ENCODE measurements around the gene MIEF1. TPM values are rescaled to one million over a fixed set of nuclear protein-coding genes. Genes with fewer than 3 reads are reported as not detected.
A peak's percentile ranks its signal among the peaks of the same experiment; 100 is the strongest.

Gene MIEF1
- polyA plus RNA-seq, 6 donors from 2014 or later = 8.7 to 29.8 (median 19.2) TPM

GRCh38 chr22:39535831-39536449 lies 33.9 kb downstream of the MIEF1 start:
- Mint-ChIP-seq H3K4me1 (peaks cover 15 to 27% (median 17%) of the 10 kb centered on the region in 3 donors), H3K27me3 (peaks cover 0 to 6% (median 6%) of the 10 kb centered on the region in 3 donors), H3K4me3 (no peak overlapping the region), H3K9me3 (no peaks in the 10 kb centered on the region), H3K27ac (no peak overlapping the region), H3K36me3 (no peaks in the 10 kb centered on the region)
- DNase-seq (no peak), ATAC-seq (ENCODE audit: low read depth in 2 of 2) (no peak)

- DNase-seq (no peak), ATAC-seq (ENCODE audit: low read depth in 2 of 2) (no peak)
- Mint-ChIP-seq H3K27ac (no peak overlapping the region), H3K4me1 (peaks cover 8 to 19% (median 9%) of the 10 kb centered on the region in 3 donors), H3K36me3 (no peaks in the 10 kb centered on the region), H3K4me3 (no peak overlapping the region), H3K27me3 (peaks cover 0 to 6% (median 6%) of the 10 kb centered on the region in 3 donors), H3K9me3 (no peaks in the 10 kb centered on the region)
Measured at GRCh38 chr22:39536711-39537110, 34.6 kb downstream of the MIEF1 start.

- no peak overlapping the region for H3K27ac Mint-ChIP-seq
- peaks cover 2 to 8% (median 4%) of the 10 kb centered on the region in 3 donors for H3K4me1 Mint-ChIP-seq
- H3K9me3 Mint-ChIP-seq = no peaks in the 10 kb centered on the region
- no peaks in the 10 kb centered on the region for H3K36me3 Mint-ChIP-seq
- no peak for ATAC-seq (ENCODE audit: low read depth in 2 of 2)
- no peak for DNase-seq
- no peak overlapping the region for H3K4me3 Mint-ChIP-seq
- H3K27me3 Mint-ChIP-seq = peaks cover 0 to 16% (median 9%) of the 10 kb centered on the region in 3 donors
Measured at GRCh38 chr22:39537975-39538374, 35.9 kb downstream of the MIEF1 start.

GRCh38 chr22:39543095-39543494 lies 41.0 kb downstream of the MIEF1 start:
- ATAC-seq (ENCODE audit: low read depth in 2 of 2) (peak; percentile 60 to 76), DNase-seq (no peak)
- Mint-ChIP-seq H3K27ac (peak overlapping the region in 1 of 6 donors; percentile 60), H3K9me3 (peaks cover 0 to 4% (median 0%) of the 10 kb centered on the region in 7 donors), H3K4me1 (peaks cover 13 to 20% (median 18%) of the 10 kb centered on the region in 3 donors), H3K27me3 (peaks cover 34 to 58% (median 52%) of the 10 kb centered on the region in 3 donors), H3K36me3 (peaks cover 0 to 8% of the 10 kb centered on the region in 2 donors), H3K4me3 (no peak overlapping the region)

GRCh38 chr22:39545386-39546365 lies 43.6 kb downstream of the MIEF1 start:
- H3K27ac Mint-ChIP-seq = peak overlapping the region in 2 of 6 donors; percentile 13 to 85

GRCh38 chr22:39546889-39547586 lies 44.9 kb downstream of the MIEF1 start:
- H3K4me3 Mint-ChIP-seq = no peak overlapping the region
- ATAC-seq (ENCODE audit: low read depth in 2 of 2) = no peak
- H3K4me1 Mint-ChIP-seq = peaks cover 13 to 20% (median 18%) of the 10 kb centered on the region in 3 donors
- no peak for DNase-seq
- H3K27me3 Mint-ChIP-seq = peaks cover 54 to 70% (median 70%) of the 10 kb centered on the region in 3 donors
- peaks cover 0 to 4% (median 0%) of the 10 kb centered on the region in 7 donors for H3K9me3 Mint-ChIP-seq
- peak overlapping the region in 1 of 6 donors; percentile 3 for H3K27ac Mint-ChIP-seq
- H3K36me3 Mint-ChIP-seq = peaks cover 0 to 8% of the 10 kb centered on the region in 2 donors

More at GRCh38 chr22:39545386-39546365, 43.6 kb downstream of the MIEF1 start:
- ATAC-seq (ENCODE audit: low read depth in 2 of 2) (peak in 1 of 2 donors; percentile 55), DNase-seq (no peak)
- peaks cover 13 to 20% (median 18%) of the 10 kb centered on the region in 3 donors for H3K4me1 Mint-ChIP-seq
- H3K9me3 Mint-ChIP-seq = peaks cover 0 to 4% (median 0%) of the 10 kb centered on the region in 7 donors
- peaks cover 0 to 8% of the 10 kb centered on the region in 2 donors for H3K36me3 Mint-ChIP-seq
- H3K27me3 Mint-ChIP-seq = peaks cover 44 to 60% (median 57%) of the 10 kb centered on the region in 3 donors
- no peak overlapping the region for H3K4me3 Mint-ChIP-seq

GRCh38 chr22:39547587-39547947 lies 45.5 kb downstream of the MIEF1 start:
- Mint-ChIP-seq H3K4me3 (no peak overlapping the region), H3K4me1 (peaks cover 13 to 20% (median 18%) of the 10 kb centered on the region in 3 donors), H3K9me3 (peaks cover 0 to 4% (median 0%) of the 10 kb centered on the region in 7 donors), H3K27me3 (peaks cover 57 to 75% (median 69%) of the 10 kb centered on the region in 3 donors), H3K36me3 (peaks cover 0 to 8% of the 10 kb centered on the region in 2 donors), H3K27ac (peak overlapping the region in 1 of 6 donors; percentile 3)
- DNase-seq = no peak
- no peak for ATAC-seq (ENCODE audit: low read depth in 2 of 2)

GRCh38 chr22:39553429-39553828 lies 51.3 kb downstream of the MIEF1 start:
- peaks cover 0 to 9% (median 7%) of the 10 kb centered on the region in 3 donors for H3K4me1 Mint-ChIP-seq
- peak overlapping the region in 1 of 8 donors; percentile 21 for H3K4me3 Mint-ChIP-seq
- H3K9me3 Mint-ChIP-seq = peaks cover 0 to 3% (median 0%) of the 10 kb centered on the region in 7 donors
- H3K36me3 Mint-ChIP-seq = no peaks in the 10 kb centered on the region
- peaks cover 56 to 71% (median 56%) of the 10 kb centered on the region in 3 donors for H3K27me3 Mint-ChIP-seq
- H3K27ac Mint-ChIP-seq = no peak overlapping the region
- ATAC-seq (ENCODE audit: low read depth in 2 of 2) (no peak), DNase-seq (no peak)

GRCh38 chr22:39554151-39554550 lies 52.1 kb downstream of the MIEF1 start:
- DNase-seq (no peak), ATAC-seq (ENCODE audit: low read depth in 2 of 2) (no peak)
- peaks cover 0 to 3% (median 0%) of the 10 kb centered on the region in 7 donors for H3K9me3 Mint-ChIP-seq
- H3K36me3 Mint-ChIP-seq = no peaks in the 10 kb centered on the region
- H3K27ac Mint-ChIP-seq = peak overlapping the region in 2 of 6 donors; percentile 19 to 54
- H3K4me3 Mint-ChIP-seq = peak overlapping the region in 1 of 8 donors; percentile 64
- peaks cover 60 to 77% (median 63%) of the 10 kb centered on the region in 3 donors for H3K27me3 Mint-ChIP-seq
- peaks cover 0 to 11% (median 9%) of the 10 kb centered on the region in 3 donors for H3K4me1 Mint-ChIP-seq

GRCh38 chr22:39556970-39557841 lies 55.1 kb downstream of the MIEF1 start:
- Mint-ChIP-seq H3K4me1 (peaks cover 0 to 15% (median 9%) of the 10 kb centered on the region in 3 donors), H3K36me3 (no peaks in the 10 kb centered on the region), H3K27ac (peak overlapping the region in 1 of 6 donors; percentile 39), H3K4me3 (peak overlapping the region in 7 of 8 donors; percentile 49 to 81 (median 78)), H3K9me3 (peaks cover 0 to 3% (median 0%) of the 10 kb centered on the region in 7 donors), H3K27me3 (peaks cover 44 to 68% (median 58%) of the 10 kb centered on the region in 3 donors)
- DNase-seq = no peak
- ATAC-seq (ENCODE audit: low read depth in 2 of 2) = peak; percentile 25 to 54

- Mint-ChIP-seq H3K4me3 (peak overlapping the region in 7 of 8 donors; percentile 61 to 83 (median 72)), H3K9me3 (peaks cover 0 to 3% (median 0%) of the 10 kb centered on the region in 7 donors), H3K4me1 (peaks cover 0 to 15% (median 9%) of the 10 kb centered on the region in 3 donors), H3K36me3 (no peaks in the 10 kb centered on the region), H3K27ac (no peak overlapping the region), H3K27me3 (peaks cover 37 to 57% (median 48%) of the 10 kb centered on the region in 3 donors)
- no peak for DNase-seq
- no peak for ATAC-seq (ENCODE audit: low read depth in 2 of 2)
Measured at GRCh38 chr22:39558254-39558727, 56.2 kb downstream of the MIEF1 start.

- Mint-ChIP-seq H3K9me3 (peaks cover 0 to 3% (median 0%) of the 10 kb centered on the region in 7 donors), H3K4me3 (peak overlapping the region in 2 of 8 donors; percentile 58 to 80), H3K27me3 (peaks cover 35 to 52% (median 47%) of the 10 kb centered on the region in 3 donors), H3K27ac (peak overlapping the region in 1 of 6 donors; percentile 23), H3K4me1 (peaks cover 0 to 15% (median 9%) of the 10 kb centered on the region in 3 donors), H3K36me3 (no peaks in the 10 kb centered on the region)
- DNase-seq = no peak
- ATAC-seq (ENCODE audit: low read depth in 2 of 2) = no peak
Measured at GRCh38 chr22:39558950-39559349, 56.9 kb downstream of the MIEF1 start.

Data from naive B cell (primary cell).